Trophoblast cell (in vitro differentiated cells and primary cell): ENCODE results near the gene PNPLA1.

Experiments used
- DNase-seq, 2 donors: peaks; one replicate each; pipeline ENCODE4 v3.0.0-alpha.2; 2016
- H2AFZ ChIP-seq: 2 replicates; pipeline ENCODE4 v1.6.1; 2013; ENCODE audit warnings: low read length, moderate library complexity, mild to moderate bottlenecking; ENCODE audit not compliant: insufficient read depth, poor library complexity
- H2AK5ac ChIP-seq: 2 replicates; pipeline ENCODE4 v1.6.1; 2013; ENCODE audit warnings: mild to moderate bottlenecking, low read length
- H2BK120ac ChIP-seq: 2 replicates; pipeline ENCODE4 v1.6.1; 2013; ENCODE audit warnings: low read length, mild to moderate bottlenecking, moderate library complexity; ENCODE audit not compliant: insufficient read depth, poor library complexity
- H2BK12ac ChIP-seq: 2 replicates; pipeline ENCODE4 v1.6.1; 2013; ENCODE audit warnings: mild to moderate bottlenecking, low read length, moderate library complexity
- H2BK5ac ChIP-seq: 2 replicates; pipeline ENCODE4 v1.6.1; 2013; ENCODE audit warnings: low read length, low read depth, moderate library complexity, mild to moderate bottlenecking; ENCODE audit not compliant: poor library complexity
- H3K14ac ChIP-seq: 2 replicates; pipeline ENCODE4 v1.6.1; 2013; ENCODE audit warnings: mild to moderate bottlenecking, low read length
- H3K18ac ChIP-seq: 2 replicates; pipeline ENCODE4 v1.6.1; 2013; ENCODE audit warnings: mild to moderate bottlenecking, low read length
- H3K23ac ChIP-seq: 2 replicates; pipeline ENCODE4 v1.6.1; 2013; ENCODE audit warnings: low read length
- H3K27ac ChIP-seq: 2 replicates; pipeline ENCODE4 v1.5.1; 2013; ENCODE audit warnings: low read depth, mild to moderate bottlenecking, inconsistent platforms, low read length, moderate library complexity
- H3K27me3 ChIP-seq: 2 replicates; pipeline ENCODE4 v1.6.1; 2013; ENCODE audit warnings: inconsistent platforms, mild to moderate bottlenecking, low read length, moderate library complexity; ENCODE audit not compliant: insufficient read depth
- H3K36me3 ChIP-seq, 2 experiments: 1 replicate in 1 of 2; 2 replicates in 1 of 2; pipeline ENCODE4 v1.6.1; 2013; ENCODE audit warnings: low read length in 2 of 2, mild to moderate bottlenecking in 2 of 2, moderate library complexity in 1 of 2; ENCODE audit not compliant: insufficient read depth in 2 of 2, control insufficient read depth in 1 of 2
- H3K4ac ChIP-seq: 2 replicates; pipeline ENCODE4 v1.6.1; 2013; ENCODE audit warnings: low read depth, mild to moderate bottlenecking, low read length, moderate library complexity
- H3K4me1 ChIP-seq, 2 experiments: 1 replicate in 1 of 2; 2 replicates in 1 of 2; pipeline ENCODE4 v1.6.1; 2013; ENCODE audit warnings: low read length in 2 of 2, mild to moderate bottlenecking in 2 of 2, moderate library complexity in 1 of 2; ENCODE audit not compliant: insufficient read depth in 2 of 2, control insufficient read depth in 1 of 2
- H3K4me2 ChIP-seq: 2 replicates; pipeline ENCODE4 v1.6.1; 2013; ENCODE audit warnings: inconsistent platforms, mild to moderate bottlenecking, low read length, moderate library complexity
- H3K4me3 ChIP-seq: 2 replicates; pipeline ENCODE4 v1.5.1; 2013; ENCODE audit warnings: mild to moderate bottlenecking, low read depth, low read length, inconsistent platforms
- H3K79me1 ChIP-seq: one replicate; pipeline ENCODE4 v1.6.1; 2013; ENCODE audit warnings: low read length
- H3K79me2 ChIP-seq: 2 replicates; pipeline ENCODE4 v1.6.1; 2013; ENCODE audit warnings: low read length, mild to moderate bottlenecking; ENCODE audit not compliant: control insufficient read depth, insufficient read depth, poor library complexity
- H3K9ac ChIP-seq: 2 replicates; pipeline ENCODE4 v1.6.1; 2013; ENCODE audit warnings: mild to moderate bottlenecking, low read length
- H3K9me3 ChIP-seq: 2 replicates; pipeline ENCODE4 v1.6.1; 2013; ENCODE audit warnings: low read depth, mild to moderate bottlenecking, control low read depth, inconsistent platforms, low read length; ENCODE audit not compliant: insufficient read depth
- H4K12ac ChIP-seq: 2 replicates; pipeline ENCODE4 v1.6.1; 2013; ENCODE audit warnings: low read depth, mild to moderate bottlenecking, low read length, moderate library complexity
- H4K8ac ChIP-seq: 2 replicates; pipeline ENCODE4 v1.6.1; 2013; ENCODE audit warnings: low read depth, mild to moderate bottlenecking, low read length, moderate library complexity
- H4K91ac ChIP-seq: one replicate; pipeline ENCODE4 v1.6.1; 2013; ENCODE audit warnings: low read depth, mild to moderate bottlenecking, low read length, moderate library complexity
- WGBS: extraction: QIAGEN DNeasy Blood & Tissue Kit; methylation state at CpG from one replicate; pipeline ENCODE4 v1.1.7; 2013; ENCODE audit warnings: missing lambda C conversion rate; ENCODE audit not compliant: insufficient read length, insufficient coverage; ENCODE audit errors: extremely low coverage; 5-methylcytosine and 5-hydroxymethylcytosine counted together

Gene PNPLA1

DNA sequence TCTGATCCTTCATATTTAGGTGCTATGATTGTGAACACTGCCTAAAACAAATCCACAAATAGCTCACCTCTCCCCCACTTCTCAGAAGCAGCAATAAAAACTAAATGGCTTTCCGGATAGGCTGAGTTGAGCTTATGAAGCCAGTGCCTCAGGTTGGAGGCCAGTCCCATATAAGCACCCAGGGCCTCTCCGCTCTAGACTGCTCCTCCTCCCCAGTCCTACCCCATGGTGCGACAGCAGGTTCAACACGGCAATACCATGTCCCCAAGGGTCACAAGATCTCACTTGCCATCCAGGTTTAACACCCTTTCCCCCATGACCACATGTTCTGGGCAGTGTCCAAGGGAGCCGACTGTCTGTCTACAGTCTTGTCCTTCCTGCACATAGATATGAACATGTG, 46.1 kb downstream of the PNPLA1 start:
- Histone ChIP-seq H3K4ac (no peak overlapping the region), H3K9ac (no peak overlapping the region), H3K4me2 (no peak overlapping the region), H3K79me2 (no peaks in the 10 kb centered on the region), H3K79me1 (peaks cover 1% of the 10 kb centered on the region), H2BK12ac (no peak overlapping the region), H3K27me3 (no peaks in the 10 kb centered on the region), H3K9me3 (no peaks in the 10 kb centered on the region), H4K8ac (no peak overlapping the region), H2AFZ (no peak overlapping the region), H2BK120ac (no peak overlapping the region), H3K4me1 (peaks cover 16 to 18% of the 10 kb centered on the region in 2 experiments), H3K18ac (no peak overlapping the region), H3K23ac (no peak overlapping the region), H4K91ac (no peak overlapping the region), H3K4me3 (no peak overlapping the region), H3K14ac (no peak overlapping the region), H2BK5ac (no peak overlapping the region), H3K36me3 (no peaks in the 10 kb centered on the region), H4K12ac (no peak overlapping the region), H2AK5ac (no peak overlapping the region), H3K27ac (no peak overlapping the region)
- DNase-seq: no peak
- WGBS: no CpG with 5 or more reads among the region's 5 CpGs

DNA sequence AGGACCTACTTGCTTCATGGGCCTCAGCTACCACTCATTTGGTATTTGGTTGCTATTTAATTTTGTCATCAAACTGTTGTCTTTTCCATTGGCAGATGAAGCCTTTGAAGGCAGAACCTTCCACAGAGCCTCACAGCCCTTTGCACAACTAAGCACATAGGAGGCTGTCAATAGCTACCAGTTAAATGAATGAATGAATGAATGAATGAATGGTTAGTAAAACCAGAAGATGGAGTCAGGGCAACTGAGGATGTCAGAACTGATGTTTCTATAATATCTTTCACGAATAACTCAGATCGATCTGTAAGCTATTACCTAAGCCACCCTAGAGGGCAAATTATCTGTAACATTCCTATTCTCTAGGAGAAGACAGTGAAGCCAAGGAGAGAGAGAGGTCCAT, 47.8 kb downstream of the PNPLA1 start:
- WGBS: no CpG with 5 or more reads among the region's 2 CpGs
- Histone ChIP-seq H3K14ac (no peak overlapping the region), H3K23ac (no peak overlapping the region)

DNA sequence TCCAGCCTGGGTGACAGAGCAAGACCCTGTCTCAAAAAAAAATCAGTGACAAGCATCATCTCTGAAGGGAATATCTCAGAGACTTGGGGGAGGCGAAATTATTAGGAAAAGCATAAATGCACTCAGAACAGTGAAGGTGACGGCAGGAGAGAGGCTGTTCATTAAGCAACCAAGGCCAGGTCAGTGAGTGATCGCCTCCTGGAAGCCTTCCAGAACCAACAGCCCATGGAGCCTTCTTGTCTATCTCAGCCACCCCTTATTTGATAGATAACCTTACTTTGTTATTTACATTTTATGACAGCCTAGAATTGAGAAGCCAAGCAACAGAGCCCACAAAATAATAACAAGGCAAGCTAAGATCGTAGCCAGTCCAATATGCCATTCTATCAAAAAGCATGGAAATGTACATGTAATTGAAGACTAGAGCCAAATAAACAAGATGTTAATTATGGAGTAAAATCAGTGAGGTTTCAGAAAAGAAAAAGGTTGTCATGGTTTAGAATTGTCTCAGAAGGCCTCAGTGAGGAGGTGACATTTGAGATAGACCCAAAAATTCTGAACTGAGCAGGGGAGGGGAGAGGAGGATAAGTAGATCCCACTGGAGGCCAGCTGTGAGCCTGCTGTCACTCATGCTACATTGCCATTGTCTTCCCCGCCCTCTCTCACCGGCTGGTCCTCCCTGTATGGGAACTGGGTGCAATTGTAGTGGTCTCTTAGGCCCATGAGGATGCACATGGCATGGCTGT, 49.0 kb downstream of the PNPLA1 start:
- H3K4me2 ChIP-seq: no peak overlapping the region
- H3K4me1 ChIP-seq: peaks cover 4 to 11% of the 10 kb centered on the region in 2 experiments
- H3K14ac ChIP-seq: no peak overlapping the region
- H2AFZ ChIP-seq: no peak overlapping the region
- H2AK5ac ChIP-seq: no peak overlapping the region
- no peak overlapping the region for H3K23ac ChIP-seq
- WGBS: no CpG with 5 or more reads among the region's 6 CpGs
- no peak overlapping the region for H3K9ac ChIP-seq
- no peak overlapping the region for H2BK12ac ChIP-seq
- no peak for DNase-seq
- H3K36me3 ChIP-seq: no peaks in the 10 kb centered on the region
- H3K4ac ChIP-seq: no peak overlapping the region
- no peak overlapping the region for H2BK5ac ChIP-seq
- no peak overlapping the region for H3K4me3 ChIP-seq
- no peak overlapping the region for H4K8ac ChIP-seq
- H3K9me3 ChIP-seq: peaks cover 3% of the 10 kb centered on the region
- no peak overlapping the region for H3K18ac ChIP-seq
- H3K79me2 ChIP-seq: no peaks in the 10 kb centered on the region
- no peak overlapping the region for H2BK120ac ChIP-seq
- no peak overlapping the region for H3K27ac ChIP-seq
- no peaks in the 10 kb centered on the region for H3K79me1 ChIP-seq
- no peaks in the 10 kb centered on the region for H3K27me3 ChIP-seq
- no peak overlapping the region for H4K91ac ChIP-seq
- H4K12ac ChIP-seq: no peak overlapping the region

More for the DNA sequence above, 47.8 kb downstream of the PNPLA1 start:
- no peak overlapping the region for H2BK12ac ChIP-seq
- H4K8ac ChIP-seq: no peak overlapping the region
- H3K79me1 ChIP-seq: peaks cover 1% of the 10 kb centered on the region
- no peak overlapping the region for H3K4me3 ChIP-seq
- no peak overlapping the region for H4K12ac ChIP-seq
- H3K9me3 ChIP-seq: no peaks in the 10 kb centered on the region
- no peak overlapping the region for H2BK5ac ChIP-seq
- no peaks in the 10 kb centered on the region for H3K27me3 ChIP-seq
- no peaks in the 10 kb centered on the region for H3K79me2 ChIP-seq
- no peak overlapping the region for H3K9ac ChIP-seq
- no peak overlapping the region for H2AFZ ChIP-seq
- no peak overlapping the region for H4K91ac ChIP-seq
- H3K18ac ChIP-seq: no peak overlapping the region
- no peaks in the 10 kb centered on the region for H3K36me3 ChIP-seq
- H3K27ac ChIP-seq: no peak overlapping the region
- no peak for DNase-seq
- H2AK5ac ChIP-seq: no peak overlapping the region
- H3K4me1 ChIP-seq: peaks cover 15 to 18% of the 10 kb centered on the region in 2 experiments
- no peak overlapping the region for H3K4me2 ChIP-seq
- no peak overlapping the region for H2BK120ac ChIP-seq
- H3K4ac ChIP-seq: no peak overlapping the region

DNA sequence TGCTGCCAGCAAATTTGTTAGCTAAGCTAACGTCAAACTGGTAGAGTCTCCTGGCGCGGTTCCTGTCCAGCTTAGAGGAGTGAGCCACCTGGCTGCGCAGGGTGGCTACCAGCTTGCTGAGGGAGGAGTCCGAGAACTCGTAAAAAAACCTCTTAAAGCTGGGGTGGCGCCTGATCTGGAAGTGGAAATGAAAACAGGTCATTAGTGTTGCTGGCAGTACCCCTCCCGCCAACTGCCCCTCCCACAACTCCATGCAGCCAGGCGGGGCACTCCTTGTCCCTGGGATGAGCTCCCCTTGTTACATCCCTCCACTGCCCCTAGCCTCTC, 49.5 kb downstream of the PNPLA1 start:
- peaks cover 4 to 8% of the 10 kb centered on the region in 2 experiments for H3K4me1 ChIP-seq
- no peak overlapping the region for H3K14ac ChIP-seq
- H2BK120ac ChIP-seq: no peak overlapping the region
- H3K4me3 ChIP-seq: no peak overlapping the region
- H3K23ac ChIP-seq: no peak overlapping the region
- no peak overlapping the region for H3K18ac ChIP-seq
- no peak overlapping the region for H3K4me2 ChIP-seq
- no peaks in the 10 kb centered on the region for H3K79me1 ChIP-seq
- H2AK5ac ChIP-seq: no peak overlapping the region
- no peak overlapping the region for H3K4ac ChIP-seq
- no peak overlapping the region for H2AFZ ChIP-seq
- H2BK5ac ChIP-seq: no peak overlapping the region
- no CpG with 5 or more reads among the region's 9 CpGs for WGBS
- H4K91ac ChIP-seq: no peak overlapping the region
- H3K27ac ChIP-seq: no peak overlapping the region
- no peak overlapping the region for H4K12ac ChIP-seq
- H3K9ac ChIP-seq: no peak overlapping the region
- H2BK12ac ChIP-seq: no peak overlapping the region
- H3K27me3 ChIP-seq: no peaks in the 10 kb centered on the region
- H4K8ac ChIP-seq: no peak overlapping the region
- no peak for DNase-seq
- peaks cover 3% of the 10 kb centered on the region for H3K9me3 ChIP-seq
- no peaks in the 10 kb centered on the region for H3K36me3 ChIP-seq
- H3K79me2 ChIP-seq: no peaks in the 10 kb centered on the region
